Kidney tubule cell (primary cell): ENCODE results near the gene MYO19.
"Not testable (repeated sequence)": the region's sequence is repeated elsewhere in the genome, so short reads cannot be mapped to it uniquely, and the experiment has no call there.

Experiments used
- DNase-seq: peaks from one replicate; pipeline ENCODE4 v3.0.0-alpha.2; 2018; ENCODE audit warnings: low spot score

Gene MYO19

GRCh38 chr17:36498560-36499300 lies 35.9 kb downstream of the MYO19 start:
- no peak for DNase-seq

DNA sequence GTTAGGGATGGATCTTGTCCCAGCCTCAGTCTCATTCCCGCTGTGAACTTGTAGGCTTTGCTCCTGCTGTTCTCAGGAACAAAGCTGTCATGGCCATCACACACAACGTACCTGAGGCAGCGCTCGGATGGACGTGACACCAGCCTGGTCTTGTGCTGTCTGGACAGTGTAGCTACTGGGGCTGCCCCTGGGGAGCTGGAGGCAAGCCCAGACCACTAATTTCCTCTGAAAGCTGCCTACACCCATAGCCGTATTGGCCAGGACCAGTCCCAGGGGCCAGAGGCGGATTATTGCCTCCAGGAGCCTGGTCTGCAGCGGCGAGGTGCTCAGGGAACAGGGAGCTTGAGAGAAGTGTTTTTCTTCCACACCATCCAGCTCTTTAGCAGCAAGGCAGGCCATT lies 36.5 kb downstream of the MYO19 start:
- DNase-seq = no peak

- DNase-seq = no peak
These were observed 38.5 kb downstream of the MYO19 start for GRCh38 chr17:36496018-36496789.

DNA sequence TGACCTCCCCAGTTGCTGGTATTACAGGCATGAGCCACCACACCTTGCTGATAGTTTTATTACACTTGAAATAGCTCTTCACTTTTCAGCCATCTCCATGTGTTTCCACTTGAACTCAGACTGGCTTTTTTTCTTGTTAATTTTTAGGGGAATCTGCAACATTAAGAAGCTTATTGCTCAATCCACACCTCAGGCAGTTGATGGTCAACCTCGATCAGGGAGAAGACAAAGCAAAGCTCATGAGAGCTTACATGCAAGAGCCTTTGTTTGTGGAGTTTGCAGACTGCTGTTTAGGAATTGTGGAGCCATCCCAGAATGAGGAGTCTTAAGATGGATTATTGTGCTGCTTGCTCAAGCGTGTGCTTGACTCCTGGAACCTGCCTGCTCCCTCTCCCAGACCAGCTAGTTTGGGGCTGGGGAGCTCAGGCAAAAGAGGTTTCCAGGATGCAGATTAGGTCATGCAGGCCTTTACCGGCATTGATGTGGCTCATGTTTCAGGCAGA lies 39.5 kb downstream of the MYO19 start:
- no peak for DNase-seq

- DNase-seq = no peak
These were observed 40.0 kb downstream of the MYO19 start for GRCh38 chr17:36494674-36495073.

- DNase-seq = no peak
These were observed 40.7 kb downstream of the MYO19 start for GRCh38 chr17:36493956-36494355.

DNA sequence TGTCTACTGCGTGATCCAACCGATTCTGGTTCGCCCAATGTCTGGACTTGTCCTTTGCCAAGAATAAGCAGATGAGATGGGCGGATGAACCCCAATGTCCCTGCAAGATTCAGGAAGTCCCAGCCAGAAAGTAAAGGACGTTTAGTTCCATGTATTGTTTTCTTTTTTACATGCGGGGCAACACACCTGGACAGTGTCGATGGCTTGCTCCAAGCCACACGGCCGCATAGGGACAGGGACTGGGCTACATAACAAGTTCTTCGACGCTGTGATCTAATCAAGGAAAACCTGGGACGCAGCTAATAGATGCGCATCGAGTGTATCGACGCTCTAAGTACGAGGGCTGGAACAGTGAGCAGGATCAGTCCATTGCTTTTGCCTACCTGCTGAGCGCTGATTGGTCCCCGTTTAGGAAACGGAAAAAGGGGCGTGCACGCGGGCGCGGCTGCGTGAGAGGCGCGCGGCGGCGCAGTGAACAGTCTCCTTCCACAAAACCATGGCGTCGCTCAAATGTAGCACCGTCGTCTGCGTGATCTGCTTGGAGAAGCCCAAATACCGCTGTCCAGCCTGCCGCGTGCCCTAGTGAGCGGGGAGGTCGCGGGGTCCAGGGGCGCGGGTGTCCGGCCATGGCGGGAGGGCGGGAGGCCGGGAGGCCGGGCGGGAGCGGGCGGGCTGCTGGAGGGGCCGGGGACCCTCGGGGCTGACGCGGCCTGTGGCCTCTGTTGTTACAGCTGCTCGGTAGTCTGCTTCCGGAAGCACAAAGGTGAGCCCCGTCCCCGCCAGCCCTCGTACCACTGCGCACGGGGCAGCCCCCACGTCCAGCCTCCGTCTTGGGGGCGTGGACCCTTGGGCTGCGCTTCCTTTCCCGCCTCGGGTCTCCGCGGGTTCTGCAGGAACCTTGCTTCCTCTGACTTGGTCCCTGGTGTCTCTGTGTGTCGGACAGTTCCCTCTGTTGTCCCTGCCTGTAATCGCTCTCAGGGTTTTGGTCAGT lies 48.2 kb downstream of the MYO19 start, which contains the start of gene ZNHIT3:
Gene ZNHIT3, plus strand, starts transcription at position 478 of the 991 bp plus-strand sequence. Its CDS starts 19 bp downstream, at position 497.
- peak; percentile 94 for DNase-seq

DNA sequence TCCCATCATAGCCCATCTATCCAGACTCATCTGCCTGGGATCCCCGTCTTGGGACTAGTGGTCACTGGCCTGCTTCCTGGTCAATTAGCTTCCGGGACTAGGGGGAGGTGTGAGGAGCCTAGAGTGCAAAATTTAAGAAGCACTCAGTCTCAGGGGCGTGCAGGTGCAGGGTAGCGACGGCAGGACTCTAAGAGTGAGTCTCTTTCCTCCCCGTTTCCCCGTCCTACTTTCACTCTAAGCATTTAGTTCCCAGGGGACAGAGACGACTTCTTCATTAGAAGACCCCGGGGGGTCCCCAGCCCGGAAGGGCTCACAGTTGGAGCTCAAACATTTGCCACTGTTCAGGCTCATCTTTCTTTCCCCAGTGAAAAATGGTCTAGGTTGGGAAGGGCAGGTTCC lies 48.9 kb downstream of the MYO19 start:
- no peak for DNase-seq

- DNase-seq = no peak
These were observed 49.6 kb downstream of the MYO19 start for GRCh38 chr17:36485027-36485426.

DNA sequence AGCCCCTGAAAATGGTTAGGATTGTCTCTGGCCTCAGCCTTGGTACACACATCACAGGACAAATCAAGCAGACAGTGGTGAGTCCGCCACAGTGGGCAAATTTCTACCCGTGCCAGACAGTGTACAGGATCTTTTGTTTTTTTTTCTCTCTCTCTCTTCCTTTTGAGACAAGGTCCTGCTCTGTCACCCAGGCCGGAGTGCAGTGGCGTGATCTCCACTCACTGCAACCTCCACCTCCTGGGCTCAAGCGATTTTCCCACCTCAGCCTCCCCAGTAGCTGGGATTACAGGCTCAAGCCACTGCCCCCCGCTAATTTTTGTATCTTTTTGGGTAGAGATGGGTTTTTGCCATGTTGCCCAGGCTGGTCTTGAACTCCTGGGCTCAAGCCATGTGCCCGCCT lies 50.6 kb downstream of the MYO19 start:
- not testable (repeated sequence) for DNase-seq

- DNase-seq = peak; percentile 77
These were observed 51.8 kb downstream of the MYO19 start for GRCh38 chr17:36482611-36483504.

- DNase-seq = no peak
These were observed 52.8 kb downstream of the MYO19 start for GRCh38 chr17:36481829-36482228.

- no peak for DNase-seq
These were observed 59.2 kb downstream of the MYO19 start for GRCh38 chr17:36475346-36475970.

DNA sequence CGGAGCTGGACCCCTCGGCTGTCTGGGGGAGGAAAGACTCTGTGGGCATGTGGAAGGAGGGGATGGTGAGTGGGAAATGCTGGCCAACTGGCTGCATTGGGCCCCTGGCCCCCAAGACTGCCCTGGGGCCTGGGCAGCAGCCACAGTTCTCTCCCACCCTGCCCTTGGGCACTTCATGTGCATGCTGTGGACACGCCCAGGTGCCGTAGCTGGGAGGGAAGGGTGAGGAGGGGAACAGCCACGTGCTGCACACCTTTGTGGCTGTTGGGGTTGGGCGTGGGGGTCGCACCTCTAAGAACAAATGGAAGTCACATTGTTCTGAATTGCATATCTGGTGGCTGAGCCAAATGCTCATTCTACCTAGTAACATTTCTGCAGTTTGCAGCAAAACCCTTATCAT lies 60.1 kb downstream of the MYO19 start:
- no peak for DNase-seq

- no peak for DNase-seq
These were observed 64.2 kb downstream of the MYO19 start for GRCh38 chr17:36470499-36470898.

DNA sequence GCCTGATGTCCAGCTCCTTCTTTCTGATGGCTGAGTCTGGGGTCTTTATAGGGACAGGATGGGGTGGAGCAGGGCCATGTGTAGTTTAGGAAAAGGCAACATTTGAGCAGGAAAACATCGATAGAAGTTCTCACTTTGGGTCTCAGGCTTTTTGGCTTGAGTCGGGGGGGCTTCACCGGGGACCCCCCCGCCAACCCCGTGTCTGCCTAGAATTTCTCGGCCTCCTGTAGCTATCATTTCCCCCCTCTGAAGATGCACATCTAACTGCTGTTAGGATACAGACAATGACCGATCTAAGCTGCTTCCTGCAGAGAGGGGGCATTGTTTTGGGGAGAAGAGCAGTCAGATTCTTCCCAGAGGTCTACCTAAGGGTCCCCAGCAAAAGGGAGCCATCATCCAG lies 64.9 kb downstream of the MYO19 start:
- no peak for DNase-seq

- no peak for DNase-seq
These were observed 65.6 kb downstream of the MYO19 start for GRCh38 chr17:36468903-36469635.

DNA sequence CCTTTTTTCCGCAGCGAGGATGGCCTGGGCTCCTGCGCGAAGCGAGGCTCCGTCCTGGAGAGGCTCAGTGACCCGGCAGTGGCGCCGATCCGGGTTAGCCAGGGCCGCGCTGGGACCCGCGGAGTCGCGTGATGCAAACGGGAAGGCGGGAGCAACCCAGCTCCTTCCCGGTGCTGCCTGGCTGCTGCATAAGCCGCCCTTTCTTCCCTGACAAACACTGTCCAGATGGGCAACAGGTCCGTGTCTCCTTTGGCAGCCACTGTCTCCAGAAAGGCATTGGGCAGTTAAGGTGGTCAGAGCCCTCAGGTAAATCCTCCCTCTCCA lies 69.9 kb downstream of the MYO19 start:
- no peak for DNase-seq

- DNase-seq = peak; percentile 89
These were observed 70.5 kb downstream of the MYO19 start for GRCh38 chr17:36463916-36464764.
